GM11168 (cell line): ENCODE results near the gene SPRR1B.
"Not testable (repeated sequence)": the region's sequence is repeated elsewhere in the genome, so short reads cannot be mapped to it uniquely, and the experiment has no call there.

ENCODE experiments used
- in situ Hi-C: fragments of 300-500 bp; cut with MboI; formaldehyde crosslinking; loops from one replicate; pipeline ENCODE4 v1.12.0; 2022; ENCODE audit warnings: low sequenced_read_pairs; ENCODE audit not compliant: unreplicated experiment

Gene SPRR1B, protein sequence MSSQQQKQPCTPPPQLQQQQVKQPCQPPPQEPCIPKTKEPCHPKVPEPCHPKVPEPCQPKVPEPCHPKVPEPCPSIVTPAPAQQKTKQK

GRCh38 chr1:153030895-153031294, at the start of gene SPRR1B:
Gene SPRR1B (plus strand): TSS chr1:153031203. CDS start chr1:153032346, 1,143 bp downstream.
- in situ Hi-C loops, result no loop called here

GRCh38 chr1:152982076-152982475, 48.9 kb upstream of the SPRR1B start:
- in situ Hi-C loops, result no loop called here

DNA sequence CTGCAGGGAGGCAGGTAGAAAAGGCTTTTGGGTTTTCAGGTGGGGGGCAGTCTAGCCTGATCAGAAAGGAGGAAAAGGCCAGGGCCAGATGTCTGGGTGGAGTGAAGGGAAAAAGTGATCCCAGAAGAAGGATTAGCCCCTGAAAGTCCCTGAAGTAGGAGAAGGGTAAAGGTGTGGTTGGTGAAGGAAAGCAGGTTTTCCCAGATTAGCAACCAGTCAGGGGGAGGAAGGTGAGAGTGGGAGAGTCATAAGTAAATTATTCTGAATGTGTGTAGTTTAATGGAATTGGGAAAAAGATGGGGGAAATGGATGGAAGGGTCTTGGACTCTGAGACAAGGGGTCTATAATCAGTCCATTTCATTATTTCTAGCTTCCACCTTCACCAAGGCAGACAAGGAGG, 47.8 kb upstream of the SPRR1B start:
- in situ Hi-C loops, result no loop called here

GRCh38 chr1:152983743-152984142, 47.3 kb upstream of the SPRR1B start, which contains the start of gene SPRR1A:
Gene SPRR1A (plus strand): TSS chr1:152984081. CDS start chr1:152985231, 1,150 bp downstream.
- in situ Hi-C loops, result no loop called here

DNA sequence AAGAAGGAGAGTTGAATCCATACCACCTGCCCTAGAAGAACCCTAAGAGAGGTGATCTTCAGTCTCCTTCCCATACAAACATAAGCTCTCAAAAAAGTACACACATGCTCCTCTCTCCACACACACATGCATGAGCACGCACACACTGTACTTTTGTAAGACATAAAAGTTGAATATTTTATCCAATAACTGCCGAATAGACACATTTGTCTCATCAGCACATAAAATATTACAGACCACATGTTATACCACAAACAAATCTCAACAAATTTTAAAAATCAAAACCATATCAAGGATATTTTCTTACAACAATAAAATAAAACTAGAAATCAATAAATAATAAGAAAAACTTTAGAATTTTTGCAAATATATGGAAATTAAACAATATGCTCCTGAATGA, 44.4 kb upstream of the SPRR1B start:
- in situ Hi-C loops, result no loop called here

DNA sequence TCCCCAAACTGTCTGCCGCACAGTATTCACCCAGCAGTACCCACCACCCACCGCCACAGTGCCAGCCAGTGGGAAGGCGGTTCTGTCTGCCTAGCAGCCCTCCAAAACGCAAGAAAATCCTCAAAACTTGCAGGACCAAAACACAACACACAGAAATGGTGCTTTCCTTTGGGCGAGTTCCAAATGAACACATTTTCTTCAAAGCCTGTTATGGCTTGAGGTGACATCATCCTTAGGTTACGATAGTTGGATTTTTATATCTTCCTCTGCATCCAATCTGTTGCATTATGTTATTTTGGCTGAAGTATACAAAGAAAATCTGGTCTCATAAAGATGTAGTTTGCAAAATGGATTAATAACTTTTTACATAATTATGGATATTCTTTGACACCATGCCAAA, 37.8 kb upstream of the SPRR1B start:
- in situ Hi-C loops, result no loop called here

- in situ Hi-C loops, result no loop called here
These were observed 35.2 kb upstream of the SPRR1B start for GRCh38 chr1:152995842-152996241.

- in situ Hi-C loops, result no loop called here
These were observed 34.2 kb upstream of the SPRR1B start for GRCh38 chr1:152996633-152997400.

GRCh38 chr1:152997901-152998300, 33.1 kb upstream of the SPRR1B start:
- in situ Hi-C loops, result no loop called here

DNA sequence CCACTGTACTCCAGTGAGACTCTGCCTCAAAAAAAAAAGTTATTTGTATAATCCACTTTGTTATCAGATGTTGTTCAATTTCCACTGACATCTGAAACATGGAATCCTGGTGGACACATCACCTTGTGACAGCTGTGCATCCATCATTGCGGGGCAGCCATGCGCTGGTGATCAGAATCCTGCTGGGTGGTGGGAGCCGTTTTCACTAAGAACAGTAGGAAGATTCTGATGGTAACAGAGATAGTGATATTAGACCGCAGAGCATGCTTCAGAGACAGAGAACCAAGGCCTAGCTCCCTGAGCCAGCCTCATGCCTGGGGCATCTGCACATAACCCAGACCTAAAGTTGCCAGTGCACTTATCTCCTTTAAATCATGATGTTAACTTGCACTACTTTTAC, 32.5 kb upstream of the SPRR1B start:
- in situ Hi-C loops, result no loop called here

DNA sequence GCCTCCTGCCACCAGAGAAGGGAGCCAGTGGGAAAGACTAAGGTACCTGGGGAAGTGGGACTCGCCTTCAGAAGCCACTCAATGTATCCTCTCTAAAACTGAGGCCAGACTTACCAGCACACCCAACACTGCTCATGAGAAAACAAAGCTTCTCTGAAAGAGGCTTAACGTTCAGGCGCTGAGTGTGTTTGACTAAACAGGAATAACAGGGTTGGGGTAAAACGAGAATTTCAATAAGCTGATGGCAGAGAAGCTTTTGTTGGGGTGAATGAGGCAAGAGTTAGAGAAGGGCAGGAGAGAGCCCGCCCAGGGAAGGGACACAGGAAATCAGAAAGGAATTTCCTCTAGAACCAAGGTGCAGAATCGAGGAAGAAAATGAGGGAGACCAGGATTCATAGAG, 31.2 kb upstream of the SPRR1B start:
- in situ Hi-C loops, result no loop called here

DNA sequence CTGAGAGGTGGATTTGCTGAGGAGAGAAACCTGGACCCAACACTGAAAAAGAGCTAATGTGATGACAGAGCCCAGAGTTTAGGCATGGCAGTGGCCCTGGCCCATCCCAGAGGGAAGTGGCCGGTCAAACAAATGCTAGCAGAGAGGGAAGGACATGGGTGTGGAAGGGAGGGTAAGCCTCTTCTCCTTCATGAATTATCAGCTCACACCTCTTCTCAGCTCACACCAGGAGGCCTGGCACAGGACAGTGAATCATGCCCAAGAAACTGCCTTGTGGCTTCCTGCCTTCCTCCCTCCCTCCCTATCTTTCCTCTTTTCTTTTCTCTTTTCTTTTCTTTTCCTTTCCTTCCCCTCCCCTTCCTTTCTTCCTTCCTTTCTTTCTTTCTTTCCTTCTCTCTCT, 30.7 kb upstream of the SPRR1B start:
- in situ Hi-C loops, result no loop called here

DNA sequence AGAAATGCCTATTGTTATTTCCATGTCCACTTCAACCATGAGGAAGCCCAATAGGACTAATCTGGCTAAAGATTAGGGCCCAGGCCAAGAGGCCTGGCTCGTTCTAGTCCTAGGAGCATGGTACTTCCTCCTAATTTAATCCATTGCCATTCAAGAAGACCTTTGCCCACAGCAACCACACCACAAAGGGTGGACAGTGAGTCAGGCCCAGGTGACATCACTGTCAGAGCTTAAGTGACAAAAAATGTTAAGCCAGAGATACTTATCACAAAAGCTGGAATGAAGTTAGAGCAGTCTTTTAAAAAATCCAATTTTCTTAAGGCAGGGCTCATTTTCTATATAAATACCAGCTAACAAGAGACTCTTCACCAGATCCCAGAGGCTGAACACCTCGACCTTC, 29.6 kb upstream of the SPRR1B start, which contains the start of gene SPRR3:
Gene SPRR3 (plus strand): TSS at position 368 of the 400 bp plus-strand sequence. CDS start 1,272 bp downstream, outside the sequence.
- in situ Hi-C loops, result no loop called here

DNA sequence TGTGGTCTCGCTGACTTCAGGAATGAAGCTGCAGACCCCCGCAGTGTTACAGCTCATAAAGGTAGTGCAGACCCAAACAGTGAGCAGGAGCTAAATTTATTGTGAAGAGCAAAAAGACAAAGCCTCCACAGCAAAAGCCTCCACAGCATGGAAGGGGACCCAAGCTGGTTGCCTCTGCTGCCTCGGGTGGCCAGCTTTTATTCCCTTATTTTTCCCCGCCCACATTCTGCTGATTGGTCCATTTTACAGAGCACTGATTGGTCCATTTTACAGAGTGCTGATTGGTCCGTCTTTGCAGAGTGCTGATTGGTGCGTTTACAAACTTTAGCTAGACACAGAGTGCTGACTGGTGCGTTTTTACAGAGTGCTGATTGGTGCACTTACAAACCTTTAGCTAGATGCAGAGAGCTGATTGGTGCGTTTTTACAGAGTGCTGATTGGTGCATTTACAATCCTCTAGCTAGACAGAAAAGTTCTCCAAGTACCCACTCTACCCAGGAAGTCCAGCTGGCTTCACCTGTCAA, 19.7 kb upstream of the SPRR1B start:
- in situ Hi-C loops, result not testable (repeated sequence)

DNA sequence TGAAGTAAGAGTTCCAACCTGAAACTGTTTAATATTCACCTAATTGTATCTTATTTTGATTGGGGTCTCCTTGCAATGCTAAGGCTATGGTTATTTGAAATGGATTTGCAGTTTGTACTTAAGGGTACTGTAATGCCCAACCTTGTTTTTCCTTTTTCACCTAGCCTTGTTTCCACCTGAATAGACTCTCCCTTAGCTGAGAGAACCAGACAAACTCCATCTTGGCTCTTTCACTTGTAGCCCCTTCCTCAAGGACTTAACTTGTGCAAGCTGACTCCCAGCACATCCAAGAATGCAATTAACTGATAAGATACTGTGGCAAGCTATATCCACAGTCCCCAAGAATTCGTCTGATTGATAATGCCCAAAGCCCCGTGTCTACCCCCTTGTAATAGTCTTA, 9.2 kb upstream of the SPRR1B start:
- in situ Hi-C loops, result not testable (repeated sequence)

GRCh38 chr1:153022340-153022739, 8.7 kb upstream of the SPRR1B start:
- in situ Hi-C loops, result not testable (repeated sequence)

- in situ Hi-C loops, result no loop called here
These were observed 7.9 kb upstream of the SPRR1B start for GRCh38 chr1:153023109-153023508.

GRCh38 chr1:153024413-153024812, 6.6 kb upstream of the SPRR1B start:
- in situ Hi-C loops, result no loop called here

DNA sequence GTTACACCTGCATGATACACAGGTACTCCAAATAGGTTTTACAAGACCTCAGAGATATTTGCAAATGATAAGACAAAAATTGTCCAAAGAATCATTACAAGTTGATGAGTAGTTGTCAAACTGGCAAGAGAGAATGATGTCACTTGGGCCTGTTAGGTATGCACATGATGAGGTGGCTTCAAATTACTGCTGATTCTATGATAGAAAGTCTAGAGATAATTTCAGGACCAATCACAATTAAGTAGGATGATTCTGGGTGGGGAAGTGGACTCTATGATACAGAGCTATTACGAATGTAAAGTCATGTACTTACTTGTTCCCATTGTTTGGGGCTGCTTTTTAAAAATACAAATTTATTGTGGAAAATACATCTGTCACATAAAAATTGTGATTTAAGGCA, 5.2 kb upstream of the SPRR1B start:
- in situ Hi-C loops, result no loop called here

- in situ Hi-C loops, result no loop called here
These were observed 2.2 kb upstream of the SPRR1B start for GRCh38 chr1:153028766-153029165.

DNA sequence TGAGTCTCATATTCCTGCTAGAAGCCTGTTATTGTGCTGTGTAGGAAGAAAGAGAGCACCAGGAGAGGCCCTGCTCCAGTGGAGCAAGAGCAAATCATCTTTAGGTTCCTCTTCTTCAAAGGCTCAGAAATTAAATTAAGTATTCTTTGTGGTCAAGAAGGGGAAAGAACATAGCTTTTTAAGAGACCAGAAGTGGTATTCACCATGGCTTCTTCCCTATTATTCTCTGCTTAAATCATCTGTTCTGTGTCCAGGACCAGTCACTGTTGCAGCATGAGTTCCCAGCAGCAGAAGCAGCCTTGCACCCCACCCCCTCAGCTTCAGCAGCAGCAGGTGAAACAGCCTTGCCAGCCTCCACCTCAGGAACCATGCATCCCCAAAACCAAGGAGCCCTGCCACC, 1.1 kb downstream of the SPRR1B start:
- in situ Hi-C loops, result no loop called here
